Activated T-cell treated with anti-CD3 and anti-CD28 coated beads for 48 hours (primary cell): Measurements from ENCODE around the gene PIGL.
A peak's percentile ranks its signal among the peaks of the same experiment; 100 is the strongest.
"Not testable (repeated sequence)": the region's sequence is repeated elsewhere in the genome, so short reads cannot be mapped to it uniquely, and the experiment has no call there.

ENCODE experiments used
- DNase-seq: peaks from one replicate; pipeline ENCODE4 v3.0.0-alpha.2; 2020; ENCODE audit warnings: low read depth

PIGL gene

DNA sequence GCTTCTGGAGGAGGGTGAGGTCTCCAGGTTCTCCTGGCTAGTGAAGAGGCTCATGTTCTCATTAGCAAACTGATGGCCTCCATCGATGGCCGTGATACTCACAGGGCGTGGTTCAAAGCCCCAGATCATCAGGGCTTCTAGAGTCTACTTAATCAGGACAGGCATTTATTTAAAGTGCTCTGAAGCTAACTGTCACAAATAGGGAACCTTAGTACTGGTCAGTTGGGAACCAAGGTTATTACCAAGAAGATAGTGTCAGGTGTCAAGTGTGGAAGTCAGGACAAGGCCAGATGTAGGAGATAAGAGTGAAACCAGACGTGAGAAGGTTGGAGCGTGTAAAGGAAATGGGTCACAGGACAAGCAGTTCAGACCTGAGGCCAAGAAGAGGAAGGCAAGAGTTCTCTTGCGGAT lies 56.9 kb downstream of the PIGL start:
- no peak for DNase-seq

DNA sequence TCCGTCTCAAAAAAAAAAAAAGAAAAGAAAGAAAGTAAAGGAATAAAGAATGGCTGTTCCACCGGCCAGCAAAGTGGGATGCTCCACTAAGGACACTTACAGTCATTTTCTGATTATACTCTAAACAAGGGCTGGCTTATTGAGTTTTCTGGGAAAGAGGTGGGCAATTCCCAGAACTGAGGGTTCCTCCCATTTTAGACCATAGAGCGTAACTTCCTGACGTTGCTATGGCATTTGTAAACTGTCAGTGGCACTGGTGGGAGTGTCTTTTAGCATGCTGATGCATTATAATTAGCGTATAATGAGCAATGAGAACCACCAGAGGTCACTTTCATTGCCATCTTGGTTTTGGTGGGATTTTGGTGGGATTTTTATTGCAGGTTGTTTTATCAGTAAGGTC lies 58.0 kb downstream of the PIGL start:
- no peak for DNase-seq

DNA sequence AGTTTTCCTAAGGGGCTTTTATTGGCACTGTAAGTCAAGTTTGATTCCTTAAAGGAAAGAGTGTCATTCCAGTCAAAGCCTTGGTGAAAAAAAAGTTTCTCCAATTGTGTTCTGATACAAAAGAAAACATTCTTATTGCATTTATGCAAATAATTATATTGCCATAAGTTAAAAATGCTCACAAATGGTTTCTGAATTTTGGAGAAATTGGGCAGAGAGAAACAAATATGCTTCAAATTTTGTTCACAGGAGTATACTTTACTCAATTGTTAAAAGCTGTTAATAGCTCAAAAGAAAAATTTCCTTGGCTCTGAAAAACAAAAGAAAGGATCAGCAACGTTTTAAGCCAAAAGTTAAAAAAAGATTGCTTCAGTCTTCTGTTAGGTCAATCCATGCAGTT lies 60.2 kb downstream of the PIGL start:
- DNase-seq = no peak

DNA sequence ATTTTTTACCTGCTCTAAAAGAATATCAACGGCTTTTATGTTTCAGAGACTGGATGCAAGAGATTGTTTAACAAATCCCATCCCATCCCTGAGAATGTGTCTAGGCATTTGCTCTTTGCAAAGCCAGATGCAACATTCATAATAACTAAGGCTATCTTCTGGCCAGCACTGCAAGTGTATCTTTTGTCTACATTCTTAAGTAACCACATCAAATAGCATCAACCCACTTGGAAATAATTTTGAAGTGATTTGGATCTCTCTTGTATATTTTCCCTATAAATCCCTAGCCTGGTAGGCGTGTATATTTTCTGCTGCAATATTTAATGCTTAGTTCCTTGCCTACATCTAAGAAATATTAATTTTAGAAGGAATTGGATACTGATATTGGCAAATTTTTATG lies 64.3 kb downstream of the PIGL start:
- DNase-seq = no peak

DNA sequence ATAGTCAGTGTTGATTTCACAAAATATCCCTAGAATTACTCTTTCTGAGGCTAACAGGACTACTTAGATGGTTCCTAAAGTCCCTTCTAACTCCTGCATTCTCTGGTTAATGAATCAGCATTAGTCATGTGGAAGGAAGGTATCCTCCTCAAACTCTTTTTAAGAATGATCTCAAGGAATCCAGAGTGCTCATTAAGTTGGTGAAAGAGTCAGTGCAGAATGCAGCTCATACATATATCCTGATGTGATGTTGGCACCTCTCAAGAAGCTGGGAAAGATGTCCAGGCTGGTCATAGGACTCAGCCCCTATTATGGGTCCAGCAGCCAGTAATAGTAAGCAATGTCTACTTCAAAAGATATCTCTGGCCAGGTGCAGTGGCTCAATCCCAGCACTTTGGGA lies 65.5 kb downstream of the PIGL start:
- no peak for DNase-seq

DNA sequence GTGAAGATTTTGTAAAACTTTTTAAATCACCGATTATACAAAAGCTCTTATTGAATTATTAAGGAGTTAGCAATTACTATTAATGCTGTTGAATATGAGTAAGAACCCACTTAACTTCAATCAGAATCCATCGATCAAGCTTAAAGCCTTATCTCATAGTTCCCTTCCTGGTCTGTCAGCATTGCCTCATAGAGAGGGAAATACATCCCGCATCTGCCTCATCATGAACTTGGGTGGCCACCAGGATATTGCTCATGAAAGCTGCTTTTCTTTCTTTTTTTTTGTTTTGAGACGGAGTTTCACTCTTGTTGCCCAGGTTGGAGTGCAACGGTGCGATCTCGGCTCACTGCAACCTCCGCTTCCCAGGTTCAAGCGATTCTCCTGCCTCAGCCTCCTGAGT lies 66.7 kb downstream of the PIGL start:
- no peak for DNase-seq

DNA sequence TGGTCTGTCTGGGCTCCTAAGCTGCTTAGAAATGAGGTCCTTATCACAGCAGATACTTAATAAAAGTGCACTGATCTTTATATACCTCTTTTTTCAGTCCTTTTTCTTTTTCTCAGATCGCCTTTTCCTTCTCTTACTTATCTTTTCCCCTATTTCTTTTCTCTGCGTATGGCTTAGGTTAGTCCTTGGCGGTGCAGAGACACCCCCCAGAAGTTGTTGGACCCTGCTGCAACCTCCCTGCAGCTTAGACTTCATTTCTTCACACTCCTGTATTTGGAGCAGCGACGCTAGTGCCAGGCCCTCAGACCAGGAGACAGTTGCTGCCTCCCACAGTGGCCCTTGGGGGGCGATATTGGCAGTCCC lies 68.6 kb downstream of the PIGL start:
- no peak for DNase-seq

DNA sequence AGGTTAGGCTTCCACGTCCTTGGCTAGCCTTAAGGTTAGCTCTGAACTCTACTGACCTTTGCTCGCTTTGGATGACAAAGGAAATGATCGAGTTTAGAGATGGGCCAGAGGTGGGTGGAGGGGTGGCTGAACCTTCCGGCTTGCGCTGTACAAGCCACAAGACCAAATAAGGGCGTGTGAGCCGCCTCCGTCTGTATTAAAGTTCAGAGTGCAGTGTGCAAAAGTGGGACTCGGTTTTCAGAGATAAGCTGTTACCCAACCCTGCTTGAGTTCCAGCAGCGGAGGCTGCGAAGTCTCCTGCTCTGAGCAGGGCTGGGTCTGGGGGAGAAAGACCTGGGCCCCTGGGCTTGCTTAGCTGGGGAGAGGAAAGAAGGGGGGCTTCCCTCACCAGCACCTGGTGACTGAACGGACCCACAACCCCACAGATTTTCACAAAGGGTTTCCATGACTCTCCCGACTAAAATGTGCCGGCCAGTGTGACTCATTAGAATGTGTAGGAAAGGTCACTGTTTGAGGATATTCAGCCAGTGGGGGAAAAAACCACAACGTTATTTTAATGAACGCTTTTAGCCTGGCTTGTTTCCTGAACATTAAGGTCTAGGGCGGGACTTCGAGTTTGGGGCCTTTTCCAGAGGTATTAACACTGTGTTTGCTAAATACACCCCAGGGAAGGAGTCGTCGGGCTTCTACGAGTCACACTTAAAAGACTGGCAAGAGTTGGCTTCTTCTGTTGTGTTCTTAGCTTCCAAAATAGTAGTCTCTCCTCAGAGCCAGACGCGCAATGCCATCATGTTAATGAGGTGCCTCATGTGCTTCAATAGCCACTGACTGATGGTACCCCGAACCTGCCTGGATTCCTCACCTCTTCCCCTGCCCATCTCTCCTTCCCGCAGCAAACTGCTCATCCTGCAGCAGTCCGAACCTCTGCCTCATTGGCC lies 69.3 kb downstream of the PIGL start:
- DNase-seq = peak; percentile 71

DNA sequence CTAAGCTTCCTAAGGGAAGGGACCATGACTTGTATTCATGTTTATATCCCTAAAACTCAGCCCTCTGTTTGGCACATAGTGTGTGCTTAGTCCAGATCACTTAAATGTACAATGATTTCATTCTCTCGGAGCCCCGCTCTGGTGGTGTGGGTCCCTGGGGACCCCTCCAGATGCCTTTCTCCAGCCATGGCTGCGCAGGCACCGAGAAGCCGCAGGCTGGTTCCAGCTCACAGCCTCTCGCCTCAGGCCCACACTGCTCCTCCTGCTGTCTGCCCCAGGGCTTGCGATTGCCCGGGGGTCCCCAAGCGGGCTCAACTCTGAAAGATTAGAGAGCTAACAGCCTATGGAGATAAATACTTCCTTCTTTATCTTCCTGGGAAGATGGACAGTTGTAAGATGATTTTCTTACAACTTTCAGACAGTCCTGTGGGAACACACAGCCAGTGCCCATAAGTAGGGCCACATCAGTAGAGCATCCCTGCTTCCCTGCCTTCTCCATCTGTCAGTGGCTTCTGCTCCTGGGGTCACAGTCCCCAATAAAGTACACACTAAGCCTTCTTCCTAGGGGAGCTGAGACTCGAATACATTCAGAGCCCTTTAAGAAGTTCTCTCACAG lies 70.0 kb downstream of the PIGL start:
- DNase-seq = no peak

DNA sequence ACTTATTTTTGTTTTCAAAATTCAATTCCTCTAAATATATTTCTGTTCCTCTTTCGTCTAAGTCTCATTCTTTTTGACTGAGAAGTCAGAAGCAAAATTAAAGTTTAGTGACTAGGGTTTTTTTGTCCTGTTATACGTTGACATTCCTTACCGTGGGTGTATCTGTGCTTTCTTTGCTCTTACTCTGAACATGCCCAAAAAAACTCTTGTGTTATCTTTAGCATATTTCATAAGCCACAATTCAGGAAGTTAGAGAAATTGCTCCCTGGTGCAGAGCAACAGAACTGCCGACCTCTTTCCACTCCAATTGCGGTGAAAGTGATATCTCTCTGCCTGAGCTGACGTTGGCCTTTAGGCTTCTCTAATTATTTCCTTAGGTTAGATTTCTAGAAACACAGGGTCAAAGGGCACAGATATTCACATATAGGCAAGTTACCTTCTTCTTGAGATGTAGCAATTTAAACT lies 70.6 kb downstream of the PIGL start:
- no peak for DNase-seq

DNA sequence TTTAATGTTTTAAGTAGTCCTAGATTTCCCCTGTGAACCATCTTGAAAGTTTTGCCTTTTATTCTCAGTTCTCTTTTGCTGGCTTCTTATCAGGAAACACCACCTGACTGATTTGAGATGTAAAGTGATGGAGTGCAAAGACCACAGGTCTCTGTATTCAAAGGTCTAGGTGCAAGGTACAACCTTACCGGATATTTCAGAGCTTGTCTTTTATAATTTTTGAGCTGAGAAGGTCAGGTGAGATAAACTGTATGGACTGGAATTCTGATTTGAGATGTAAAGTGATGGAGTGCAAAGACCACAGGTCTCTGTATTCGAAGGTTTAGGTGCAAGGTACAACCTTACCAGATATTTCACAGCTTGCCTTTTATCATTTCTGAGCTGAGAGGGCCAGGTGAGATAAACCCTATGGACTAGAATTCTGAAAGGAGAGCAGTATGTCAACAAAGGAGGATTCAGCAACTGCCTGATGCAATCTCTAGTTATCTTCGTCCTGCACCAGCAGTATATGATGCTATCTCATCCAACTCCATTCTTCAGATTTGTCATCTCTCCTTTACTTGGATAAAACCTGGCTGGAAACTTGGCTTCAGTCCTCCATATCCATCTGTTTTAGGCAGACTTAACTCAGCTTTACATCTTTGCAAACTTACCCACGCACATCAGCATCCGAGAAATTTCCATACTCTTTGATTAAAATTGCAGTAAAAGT lies 72.0 kb downstream of the PIGL start:
- DNase-seq = no peak

DNA sequence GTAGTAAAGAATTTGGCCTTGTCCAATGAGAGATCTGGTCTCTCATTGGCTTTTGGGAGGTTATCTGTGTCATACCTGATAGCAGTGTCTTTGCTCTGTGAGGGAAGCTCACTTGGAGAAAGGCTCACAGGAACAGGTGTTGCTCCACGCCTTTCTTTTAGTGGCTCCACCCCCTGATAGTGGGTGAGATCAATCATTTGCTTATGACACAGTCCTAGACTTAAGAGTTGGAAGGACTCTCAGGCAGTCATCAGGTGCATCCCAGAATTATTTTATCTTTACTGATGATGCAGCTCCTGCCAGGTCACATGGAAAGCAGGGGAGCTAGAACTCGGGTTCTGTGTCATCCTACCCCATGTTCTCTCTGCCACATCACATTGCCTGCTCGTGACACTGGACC lies 76.9 kb downstream of the PIGL start:
- no peak for DNase-seq

DNA sequence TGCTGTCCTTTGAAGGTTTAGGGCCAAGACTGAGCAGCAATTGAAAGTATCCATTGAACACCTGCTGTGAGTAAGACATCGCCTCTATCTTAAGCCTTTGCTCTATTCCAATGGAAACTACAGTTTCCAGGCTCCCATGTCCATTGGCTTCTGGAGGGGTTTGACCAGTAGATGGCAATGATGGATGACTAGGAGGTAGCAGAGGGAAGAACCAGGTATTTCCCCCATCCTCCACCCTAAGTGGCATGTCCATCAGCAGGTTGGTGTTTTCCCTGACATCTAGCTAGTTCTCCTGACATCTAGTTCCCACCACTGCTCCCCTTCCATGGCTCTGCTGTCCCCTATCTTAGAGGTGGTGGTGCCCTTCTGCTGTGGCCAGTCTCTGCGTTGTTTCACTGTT lies 77.5 kb downstream of the PIGL start:
- no peak for DNase-seq

DNA sequence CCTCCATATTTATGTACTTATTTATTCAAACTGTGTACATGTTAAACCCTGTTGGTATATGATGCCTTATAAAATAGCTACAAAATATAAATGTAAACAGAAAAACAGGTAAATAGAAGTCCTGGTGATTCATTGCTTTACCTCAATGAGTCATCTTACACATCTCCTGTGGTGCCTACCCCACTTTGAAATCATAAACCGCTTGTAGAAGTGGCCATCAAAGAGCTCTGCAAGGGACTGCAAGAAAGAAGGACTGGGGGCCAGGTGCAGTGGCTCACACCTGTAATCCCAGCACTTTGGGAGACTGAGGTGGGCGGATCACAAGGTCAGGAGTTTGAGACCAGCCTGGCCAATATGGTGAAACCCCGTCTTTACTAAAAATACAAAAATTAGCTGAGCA lies 79.1 kb downstream of the PIGL start:
- DNase-seq = not testable (repeated sequence)

DNA sequence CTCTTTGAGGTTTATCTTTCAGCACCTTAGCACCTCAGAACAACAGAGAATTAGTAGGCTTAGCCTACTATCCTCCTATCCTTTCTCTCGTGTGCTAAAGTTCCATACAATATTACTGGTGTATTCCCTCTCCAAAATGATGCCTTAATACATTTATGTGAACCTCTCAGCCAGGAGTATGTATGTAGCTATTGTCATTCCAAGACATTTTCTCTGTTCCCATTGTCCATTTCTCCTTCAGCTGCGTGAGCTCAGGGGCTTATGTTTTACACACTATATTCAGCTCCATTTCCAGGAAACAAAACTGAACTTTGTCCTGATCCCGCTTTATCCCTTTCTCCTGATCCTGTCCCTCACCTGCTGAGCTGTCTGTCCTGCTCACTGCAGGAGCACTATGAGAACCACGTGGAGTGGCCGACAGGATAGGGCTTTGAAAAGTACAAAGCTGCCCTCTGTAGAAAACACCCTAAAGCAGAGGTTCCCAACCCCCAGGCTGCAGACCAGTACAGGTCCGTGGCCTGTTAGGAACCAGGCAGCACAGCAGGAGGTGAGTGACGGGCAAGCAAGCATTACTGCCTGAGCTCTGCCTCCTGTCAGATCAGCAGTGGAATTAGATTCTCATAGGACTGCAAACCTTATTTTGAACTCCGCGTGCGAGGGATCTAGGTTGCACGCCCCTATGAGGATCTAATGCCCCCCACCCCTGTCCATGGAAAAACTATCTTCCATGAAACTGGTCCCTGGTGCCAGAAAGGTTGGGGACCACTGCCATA lies 80.5 kb downstream of the PIGL start:
- DNase-seq = no peak

DNA sequence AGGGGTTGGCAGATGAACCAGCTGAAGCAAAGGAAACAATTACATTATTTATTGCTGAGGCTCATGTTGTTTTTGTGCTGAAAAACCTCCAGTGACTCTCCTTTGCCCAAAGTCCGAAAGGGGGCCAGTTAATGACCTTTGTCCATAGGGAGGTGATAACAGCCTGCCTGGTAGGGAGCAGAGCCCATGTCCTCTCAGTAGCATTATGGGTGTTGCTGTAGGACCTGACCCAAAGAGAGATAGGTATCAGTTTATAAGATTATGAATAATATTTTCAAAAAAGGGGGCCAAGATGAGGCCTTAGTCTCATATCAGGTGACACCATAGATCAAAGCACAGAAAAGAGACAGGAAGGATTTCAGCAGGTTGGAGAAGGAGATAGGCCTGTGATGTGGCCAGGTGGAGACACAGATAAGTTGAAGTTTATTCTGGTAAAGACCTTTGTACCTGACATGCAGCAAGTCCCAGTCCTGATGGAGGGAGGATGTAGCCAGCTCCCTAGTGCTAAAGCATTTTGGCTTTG lies 81.2 kb downstream of the PIGL start:
- no peak for DNase-seq

DNA sequence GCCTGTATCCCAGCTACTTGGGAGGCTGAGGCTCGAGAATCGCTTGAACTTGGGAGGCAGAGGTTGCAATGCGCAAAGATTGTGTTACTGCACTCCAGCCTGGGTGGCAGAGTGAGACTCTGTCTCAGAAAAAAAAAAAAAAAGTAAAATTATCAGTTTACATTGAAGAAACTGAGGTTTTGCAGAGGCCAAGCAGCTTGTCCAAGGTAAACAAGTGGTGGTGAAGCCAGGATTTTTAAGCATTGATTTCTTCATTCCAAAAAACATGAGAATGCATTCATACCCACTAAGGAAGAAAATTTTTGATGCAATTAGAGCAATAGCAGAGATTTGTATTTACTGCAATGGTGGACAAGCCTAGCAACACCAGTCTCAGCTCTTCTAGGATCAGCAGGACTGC lies 83.5 kb downstream of the PIGL start:
- DNase-seq = no peak

DNA sequence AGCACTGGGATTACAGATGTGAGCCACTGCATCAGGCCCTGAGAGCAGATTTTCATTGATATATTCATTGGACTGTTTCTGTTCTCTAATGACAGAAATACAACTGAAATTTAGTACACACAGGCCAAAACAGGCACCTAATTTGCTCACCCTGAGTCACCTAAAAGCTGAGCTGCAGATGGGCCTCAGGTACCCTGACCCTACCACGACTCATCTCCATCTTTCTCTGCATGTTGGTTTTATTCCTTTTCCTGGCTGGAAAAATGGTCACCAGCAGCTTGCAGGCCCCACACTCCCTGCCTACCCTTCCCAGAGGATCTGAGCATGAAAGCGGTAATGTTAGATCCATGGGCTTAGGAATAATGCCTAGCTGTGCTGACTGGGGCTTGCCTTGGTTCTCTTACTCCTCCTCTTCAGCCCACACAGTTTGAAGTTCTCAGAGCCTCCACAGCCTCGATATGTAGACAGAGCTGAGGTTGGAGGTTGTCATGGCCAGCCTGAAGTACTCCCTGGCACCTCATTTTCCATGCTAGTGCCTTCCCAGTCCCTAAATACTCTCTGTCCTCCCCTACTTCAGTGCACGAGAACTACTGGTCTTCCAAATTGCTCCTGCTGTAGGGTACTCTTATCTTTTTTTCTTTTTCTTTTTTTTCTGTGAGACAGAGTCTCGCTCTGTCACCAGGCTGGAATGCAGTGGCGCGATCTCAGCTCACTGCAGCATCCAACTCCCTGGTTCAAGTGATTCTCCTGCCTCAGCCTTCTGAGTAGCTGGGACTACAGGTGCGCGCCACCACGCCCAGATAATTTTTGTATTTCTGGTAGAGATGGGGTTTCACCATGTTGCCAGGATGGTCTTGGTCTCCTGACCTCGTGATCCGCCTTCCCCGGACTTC lies 85.2 kb downstream of the PIGL start:
- DNase-seq = no peak

DNA sequence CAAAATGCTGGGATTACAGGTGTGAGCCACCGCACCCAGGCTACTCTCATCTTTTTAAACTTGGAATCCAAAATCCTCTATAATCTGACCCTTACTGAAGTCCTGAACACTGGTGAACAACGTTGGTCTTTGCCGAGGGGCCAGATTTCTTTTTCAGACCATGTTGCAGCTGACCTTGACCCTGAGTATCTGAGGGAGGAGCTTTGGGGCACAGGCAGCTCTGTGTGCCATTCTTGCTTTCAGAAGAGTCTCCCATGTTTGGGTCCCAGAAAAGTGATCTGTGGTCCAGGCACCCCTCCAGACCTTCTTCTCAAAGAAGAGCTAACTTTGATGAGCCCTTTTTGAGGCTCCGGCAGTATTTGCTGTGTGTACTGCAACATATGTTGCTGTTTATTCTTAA lies 85.8 kb downstream of the PIGL start:
- DNase-seq = no peak

DNA sequence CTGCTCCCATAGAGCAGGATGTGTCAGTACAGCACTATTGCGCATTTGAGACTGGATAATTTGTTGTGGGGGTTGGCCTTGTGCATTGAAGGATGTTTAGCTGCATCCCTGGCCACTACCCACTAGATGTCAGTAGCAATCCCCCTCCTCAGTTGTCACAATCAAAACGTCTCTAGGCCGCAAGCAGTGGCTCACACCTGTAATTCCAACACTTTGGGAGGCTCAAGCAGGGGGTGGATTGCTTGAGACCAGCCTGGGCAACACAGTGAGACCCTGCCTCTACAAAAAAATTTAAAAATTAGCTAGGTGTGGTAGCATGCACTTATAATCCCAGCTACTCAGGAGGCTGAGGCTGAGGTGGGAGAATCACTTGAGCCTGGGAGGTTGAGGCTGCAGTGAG lies 87.8 kb downstream of the PIGL start:
- DNase-seq = no peak

DNA sequence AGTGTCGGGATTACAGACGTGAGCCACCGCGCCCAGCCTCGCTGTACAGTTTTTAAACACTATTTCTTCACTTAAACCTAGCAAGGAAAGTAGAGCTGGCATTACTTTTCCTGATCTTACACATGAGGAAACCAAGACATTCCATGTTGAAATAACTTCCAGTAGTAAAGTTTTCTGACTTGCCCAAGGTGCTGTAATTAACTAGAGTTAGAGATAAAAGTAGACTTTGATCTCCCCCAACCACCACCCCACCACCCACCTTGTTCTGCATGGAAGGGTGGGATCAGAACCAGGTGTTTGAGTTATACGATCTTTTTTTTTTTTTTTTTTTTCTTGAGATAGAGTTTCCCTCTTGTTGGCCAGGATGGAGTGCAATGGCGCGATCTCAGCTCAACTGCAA lies 89.2 kb downstream of the PIGL start:
- no peak for DNase-seq
